Measurements from ENCODE around the gene ZNHIT2. TPM values are rescaled to one million over a fixed set of nuclear protein-coding genes. Genes with fewer than 3 reads are reported as not detected.
A peak's percentile ranks its signal among the peaks of the same experiment; 100 is the strongest.

Gene ZNHIT2
- total and polyA plus RNA-seq, 2 of the 13 experiments (the other 11 are each of a cell fraction or from before 2014, with no cell fraction given) = 1.1 to 6.5 TPM

DNA sequence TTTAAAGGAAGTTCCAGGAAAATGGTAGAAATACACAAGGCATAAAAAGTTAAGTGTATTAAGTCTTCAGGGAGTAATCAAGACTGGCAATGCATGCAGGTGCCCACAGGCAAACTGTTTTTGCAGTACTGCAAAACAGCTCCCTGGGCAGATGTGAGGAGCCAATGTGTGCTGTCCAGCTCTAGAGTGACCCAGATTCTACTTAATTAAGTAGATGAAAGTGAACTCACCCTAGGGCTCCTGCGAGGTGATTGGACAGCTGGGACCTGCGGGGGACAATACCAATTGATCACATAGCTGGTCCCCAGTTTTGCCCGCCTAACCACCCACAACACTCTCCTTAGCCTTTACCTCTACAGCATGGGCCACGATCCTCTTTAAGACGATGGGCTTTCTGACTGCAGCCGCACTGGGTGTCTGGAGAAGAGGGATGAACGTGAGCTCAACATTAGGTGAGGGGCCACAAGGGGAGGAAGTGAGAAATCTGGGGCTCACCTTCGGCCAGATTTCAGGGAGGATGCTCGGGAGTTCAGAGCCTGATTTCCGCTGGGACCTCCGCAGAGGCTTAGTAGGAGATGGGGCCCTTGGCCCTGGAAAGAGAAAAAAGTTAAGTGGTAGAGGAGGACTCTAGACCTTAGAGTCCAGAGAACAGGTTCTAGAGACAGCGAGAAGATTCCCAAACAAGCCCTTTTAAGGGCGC lies 34.2 kb downstream of the ZNHIT2 start (continued):
- TF ChIP-seq, protein P1, sequence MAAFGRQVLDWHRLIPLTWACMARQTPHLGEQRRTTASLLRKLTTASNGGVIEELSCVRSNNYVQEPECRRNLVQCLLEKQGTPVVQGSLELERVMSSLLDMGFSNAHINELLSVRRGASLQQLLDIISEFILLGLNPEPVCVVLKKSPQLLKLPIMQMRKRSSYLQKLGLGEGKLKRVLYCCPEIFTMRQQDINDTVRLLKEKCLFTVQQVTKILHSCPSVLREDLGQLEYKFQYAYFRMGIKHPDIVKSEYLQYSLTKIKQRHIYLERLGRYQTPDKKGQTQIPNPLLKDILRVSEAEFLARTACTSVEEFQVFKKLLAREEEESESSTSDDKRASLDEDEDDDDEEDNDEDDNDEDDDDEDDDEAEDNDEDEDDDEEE (CRISPR knock-in tag; IDR thresholded peaks at IDR 0.05) = no peak

DNA sequence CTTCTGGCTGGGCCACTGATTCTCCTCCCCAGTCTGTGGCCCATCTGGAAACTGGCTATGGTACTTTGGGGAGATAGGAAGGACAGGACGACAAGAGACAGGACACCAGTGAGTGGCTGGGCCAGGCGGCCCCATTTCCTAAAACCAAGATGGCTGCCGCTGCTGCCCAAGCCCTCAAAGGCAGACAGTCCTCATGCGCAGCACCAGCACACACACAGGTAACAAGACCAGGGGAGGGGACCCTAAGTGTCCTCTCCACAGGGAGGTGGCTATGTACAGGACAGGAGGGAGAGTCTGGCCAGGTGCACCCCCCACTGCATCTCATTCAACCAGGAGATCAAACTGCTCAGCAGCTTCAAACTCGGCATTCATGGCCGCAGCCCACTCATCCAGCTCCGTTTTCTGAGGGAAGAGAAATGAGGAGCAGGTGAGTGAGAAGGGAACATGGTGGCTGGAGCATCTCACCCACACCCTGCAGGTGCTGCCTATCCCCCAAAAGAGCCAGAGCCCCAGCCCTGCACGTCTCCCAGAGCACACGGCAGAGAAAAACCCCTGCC lies 38.6 kb downstream of the ZNHIT2 start:
- no peak for DNase-seq (ENCODE audit: low spot score)
- H3K27ac ChIP-seq (ENCODE audit: extremely low read length, insufficient read depth, low read length) = peak overlapping the region; percentile 27

More for the DNA sequence above, 38.6 kb downstream of the ZNHIT2 start:
- TF ChIP-seq ZNF883 (CRISPR knock-in tag; IDR thresholded peaks at IDR 0.05; ENCODE audit: not compliant biosample characterization) = no peak
- no peak for TF ChIP-seq ARNT2 (CRISPR knock-in tag; IDR thresholded peaks at IDR 0.05; ENCODE audit: low read depth)
- no peak for TF ChIP-seq SMARCC2 (IDR thresholded peaks at IDR 0.05)
- TF ChIP-seq SKI (IDR thresholded peaks at IDR 0.05; ENCODE audit: partially characterized antibody) = no peak
- TF ChIP-seq RARA (CRISPR knock-in tag; IDR thresholded peaks at IDR 0.05) = no peak
- no peak for TF ChIP-seq RCOR2 (CRISPR knock-in tag; IDR thresholded peaks at IDR 0.05)
- no peak for TF ChIP-seq POLR2A (IDR thresholded peaks at IDR 0.05; ENCODE audit: insufficient read depth in 1 of 2, low read depth in 2 of 2, low read length in 2 of 2)
- no peak for TF ChIP-seq ZNF530 (CRISPR knock-in tag; IDR thresholded peaks at IDR 0.05; ENCODE audit: low read depth)
- TF ChIP-seq AGO2 (optimal IDR thresholded peaks at IDR 0.05; ENCODE audit: low read depth, low read length) = no peak
- no peak for TF ChIP-seq CBX1 (IDR thresholded peaks at IDR 0.05; ENCODE audit: low read depth)
- TF ChIP-seq KDM2A (CRISPR knock-in tag; IDR thresholded peaks at IDR 0.05; ENCODE audit: borderline replicate concordance, low read depth) = no peak
- no peak for TF ChIP-seq ZNF572 (CRISPR knock-in tag; IDR thresholded peaks at IDR 0.05)
- no peak for TF ChIP-seq MTF2 (CRISPR knock-in tag; IDR thresholded peaks at IDR 0.05; ENCODE audit: borderline replicate concordance)
- TF ChIP-seq ATRX (CRISPR knock-in tag; IDR thresholded peaks at IDR 0.05; ENCODE audit: borderline replicate concordance) = no peak
- TF ChIP-seq, protein P2, sequence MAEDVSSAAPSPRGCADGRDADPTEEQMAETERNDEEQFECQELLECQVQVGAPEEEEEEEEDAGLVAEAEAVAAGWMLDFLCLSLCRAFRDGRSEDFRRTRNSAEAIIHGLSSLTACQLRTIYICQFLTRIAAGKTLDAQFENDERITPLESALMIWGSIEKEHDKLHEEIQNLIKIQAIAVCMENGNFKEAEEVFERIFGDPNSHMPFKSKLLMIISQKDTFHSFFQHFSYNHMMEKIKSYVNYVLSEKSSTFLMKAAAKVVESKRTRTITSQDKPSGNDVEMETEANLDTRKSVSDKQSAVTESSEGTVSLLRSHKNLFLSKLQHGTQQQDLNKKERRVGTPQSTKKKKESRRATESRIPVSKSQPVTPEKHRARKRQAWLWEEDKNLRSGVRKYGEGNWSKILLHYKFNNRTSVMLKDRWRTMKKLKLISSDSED (CRISPR knock-in tag; IDR thresholded peaks at IDR 0.05) = no peak
- no peak for TF ChIP-seq RBM22 (optimal IDR thresholded peaks at IDR 0.05; ENCODE audit: low read length)
- no peak for TF ChIP-seq CREB1 (IDR thresholded peaks at IDR 0.05)
- TF ChIP-seq CREB1 (CRISPR knock-in tag; IDR thresholded peaks at IDR 0.05) = no peak
- TF ChIP-seq MZF1 (CRISPR knock-in tag; IDR thresholded peaks at IDR 0.05; ENCODE audit: borderline replicate concordance) = no peak
- TF ChIP-seq, protein P3, sequence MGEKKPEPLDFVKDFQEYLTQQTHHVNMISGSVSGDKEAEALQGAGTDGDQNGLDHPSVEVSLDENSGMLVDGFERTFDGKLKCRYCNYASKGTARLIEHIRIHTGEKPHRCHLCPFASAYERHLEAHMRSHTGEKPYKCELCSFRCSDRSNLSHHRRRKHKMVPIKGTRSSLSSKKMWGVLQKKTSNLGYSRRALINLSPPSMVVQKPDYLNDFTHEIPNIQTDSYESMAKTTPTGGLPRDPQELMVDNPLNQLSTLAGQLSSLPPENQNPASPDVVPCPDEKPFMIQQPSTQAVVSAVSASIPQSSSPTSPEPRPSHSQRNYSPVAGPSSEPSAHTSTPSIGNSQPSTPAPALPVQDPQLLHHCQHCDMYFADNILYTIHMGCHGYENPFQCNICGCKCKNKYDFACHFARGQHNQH (CRISPR knock-in tag; IDR thresholded peaks at IDR 0.05) = no peak
- CTCF ChIA-PET (ENCODE audit: low intra/inter-chr PET ratio, low total read pairs) = interaction anchor here (0.8 to 2.3 kb wide), 2 partner anchors 50 to 65 kb away, joined by 6 to 17 read pairs; partner anchors contain the start of genes ARL2 and SNX15
- in situ Hi-C loops (cut with HindIII; ENCODE audit: extremely low pct_ligation_motif_present, low pct_unique_long_range_greater_than_20kb) = no loop called here
- Histone ChIP-seq H3K9me3 (ENCODE audit: low read length) (no peaks in the 10 kb centered on the region), H3K79me2 (ENCODE audit: insufficient read depth, low read length) (peaks cover 28% of the 10 kb centered on the region), H2AFZ (ENCODE audit: low read length) (no peak overlapping the region), H3K4me3 (replicated peaks in 1 of 3; ENCODE audit: insufficient read depth in 1 of 3, low read depth in 2 of 3, low read length in 3 of 3) (no peak overlapping the region), H3K4me1 (ENCODE audit: insufficient read depth, low read length) (peaks cover 36% of the 10 kb centered on the region), H4K20me1 (ENCODE audit: insufficient read depth, low read length) (no peaks in the 10 kb centered on the region), H3K9ac (ENCODE audit: insufficient read depth, low read depth, low read length) (no peak overlapping the region), H3K27me3 (ENCODE audit: control insufficient read depth in 1 of 2, insufficient read depth in 2 of 2, low read length in 2 of 2) (no peaks in the 10 kb centered on the region; a peak in 1 of 5 replicates), H3K36me3 (replicated peaks in 1 of 2; ENCODE audit: control insufficient read depth in 1 of 2, insufficient read depth in 2 of 2, low read length in 2 of 2) (peaks cover 11 to 27% of the 10 kb centered on the region in 2 experiments), H3K4me2 (ENCODE audit: low read depth, low read length) (no peak overlapping the region)
- intact Hi-C loops (cut with micrococcal nuclease; ENCODE audit: unreplicated experiment) = loop anchor here (2.0 to 5.0 kb wide), 2 partner anchors 52 to 64 kb away; partner anchors contain the start of genes ARL2 and SNX15
- no peak for FAIRE-seq
- WGBS (ENCODE audit: low lambda C conversion rate) = 98% methylated on average over 6 of the region's 9 CpGs
- no peak for ATAC-seq
- no TSS peak for BruUV-seq (replicated peaks)
- POLR2A ChIA-PET = no interaction called here
